ENCODE data around the gene RABEPK. TPM values are rescaled to one million over a fixed set of nuclear protein-coding genes. Genes with fewer than 3 reads are reported as not detected.
"Not testable (repeated sequence)": the region's sequence is repeated elsewhere in the genome, so short reads cannot be mapped to it uniquely, and the experiment has no call there.

Gene RABEPK
- total RNA-seq, 4 donors from 2014 or later, result 10.9 to 16.5 (median 13.4) TPM

DNA sequence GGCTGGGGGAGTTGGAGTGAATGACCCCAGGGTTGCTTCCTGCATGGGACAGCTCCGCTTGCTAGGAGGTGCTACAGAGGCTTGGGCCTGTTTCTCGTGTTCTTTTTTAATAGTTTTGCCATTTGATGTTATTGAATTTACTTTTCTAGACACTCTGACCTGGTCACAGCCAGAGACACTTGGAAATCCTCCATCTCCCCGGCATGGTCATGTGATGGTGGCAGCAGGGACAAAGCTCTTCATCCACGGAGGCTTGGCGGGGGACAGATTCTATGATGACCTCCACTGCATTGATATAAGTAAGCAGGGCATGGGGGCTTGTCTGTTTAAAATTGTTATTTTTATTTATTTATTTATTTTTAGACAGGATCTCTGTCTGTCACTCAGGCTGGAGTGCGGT, 27.4 kb downstream of the RABEPK start:
- Histone ChIP-seq H3K36me3 (peaks cover 0 to 81% of the 10 kb centered on the region in 2 donors), H3K27me3 (no peaks in the 10 kb centered on the region), H3K4me3 (no peak overlapping the region), H3K4me1 (no peaks in the 10 kb centered on the region), H3K27ac (no peak overlapping the region), H3K9me3 (no peaks in the 10 kb centered on the region)
- no peak for TF ChIP-seq POLR2AphosphoS5 (IDR thresholded peaks at IDR 0.05)
- no peak for TF ChIP-seq CTCF (IDR thresholded peaks at IDR 0.05)
- no peak for TF ChIP-seq POLR2A (IDR thresholded peaks at IDR 0.05)
- no peak for TF ChIP-seq EP300 (IDR thresholded peaks at IDR 0.05)
- WGBS, 2 donors (ENCODE audit: low coverage in 1 of 2), result 90 to 96% methylated on average over 4 to 6 of the region's 6 CpGs
- no peak for ATAC-seq

GRCh38 chr9:125233678-125234077, 33.3 kb downstream of the RABEPK start:
- peak; percentile 52 for TF ChIP-seq POLR2AphosphoS5 (IDR thresholded peaks at IDR 0.05)
- no peak for TF ChIP-seq POLR2A (IDR thresholded peaks at IDR 0.05)
- Histone ChIP-seq H3K27ac (peak overlapping the region in 1 of 4 donors; percentile 24), H3K4me3 (no peak overlapping the region), H3K9me3 (no peaks in the 10 kb centered on the region), H3K36me3 (peaks cover 0 to 93% of the 10 kb centered on the region in 2 donors), H3K4me1 (peaks cover 2 to 41% (median 24%) of the 10 kb centered on the region in 3 donors), H3K27me3 (no peaks in the 10 kb centered on the region)
- WGBS, 2 donors (ENCODE audit: low coverage in 1 of 2), result 0 to 19% methylated on average over 1 to 3 of the region's 3 CpGs
- no peak for ATAC-seq

DNA sequence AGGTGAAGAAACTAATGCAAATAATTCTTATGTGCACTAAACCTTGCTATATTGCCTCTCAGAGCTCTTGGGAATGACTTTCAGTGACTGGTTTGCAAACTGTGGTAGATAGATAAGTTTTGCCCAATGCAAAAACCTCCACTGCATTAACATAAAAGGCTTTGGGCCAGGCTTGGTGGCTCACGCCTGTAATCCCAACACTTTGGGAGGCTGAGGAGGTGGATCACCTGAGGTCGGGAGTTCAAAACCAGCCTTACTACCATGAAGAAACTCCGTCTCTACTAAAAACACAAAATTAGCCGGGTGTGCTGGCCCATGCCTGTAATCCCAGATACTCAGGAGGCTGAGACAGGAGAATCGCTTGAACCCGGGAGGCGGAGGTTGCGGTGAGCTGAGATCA, 33.8 kb downstream of the RABEPK start:
- not testable (repeated sequence) for H3K27ac ChIP-seq, H3K9me3 ChIP-seq, H3K27me3 ChIP-seq, H3K4me3 ChIP-seq, ATAC-seq
- peaks cover 2 to 45% (median 28%) of the 10 kb centered on the region in 3 donors for H3K4me1 ChIP-seq
- 87 to 97% methylated on average over 6 of the region's 8 CpGs for WGBS, 2 donors (ENCODE audit: low coverage in 1 of 2)
- peaks cover 0 to 93% of the 10 kb centered on the region in 2 donors for H3K36me3 ChIP-seq

DNA sequence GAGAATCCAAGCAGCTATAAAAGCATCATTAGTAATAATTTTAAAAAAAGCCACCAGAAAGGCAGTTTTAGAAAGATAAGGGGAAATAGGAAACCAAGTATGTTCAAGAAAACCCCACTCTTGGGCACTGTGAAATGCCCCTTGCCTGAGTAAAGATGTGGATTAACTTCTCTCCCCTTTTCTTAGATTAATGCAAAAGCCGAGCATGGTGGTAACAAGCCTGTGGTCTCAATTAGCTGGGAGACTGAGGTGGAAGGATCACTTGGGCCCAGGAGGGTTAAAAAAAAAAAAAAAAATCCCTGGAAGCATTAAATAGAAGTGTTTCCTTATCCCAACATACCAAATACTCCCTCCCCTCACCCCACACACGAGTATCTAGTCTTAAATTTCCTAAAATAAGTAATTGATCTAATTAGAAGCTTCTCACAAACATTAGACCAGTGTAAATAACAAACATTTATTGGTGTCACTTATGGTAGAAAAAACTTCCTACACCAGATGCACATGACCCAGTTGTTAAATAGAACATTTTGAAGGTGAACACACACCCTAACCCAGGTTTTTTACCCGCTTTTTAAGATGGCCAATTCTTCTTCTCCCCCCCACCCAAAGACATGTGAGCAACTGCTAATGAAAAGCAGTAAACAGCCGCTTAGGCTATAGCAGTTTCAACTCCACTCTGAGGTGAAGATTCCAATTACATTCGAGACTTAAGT, 35.6 kb downstream of the RABEPK start:
- 45 to 46% methylated on average over 4 to 5 of the region's 5 CpGs for WGBS, 2 donors (ENCODE audit: low coverage in 1 of 2)
- H3K27ac ChIP-seq, result peak overlapping the region in 1 of 4 donors; percentile 19
- no peak overlapping the region for H3K4me3 ChIP-seq

DNA sequence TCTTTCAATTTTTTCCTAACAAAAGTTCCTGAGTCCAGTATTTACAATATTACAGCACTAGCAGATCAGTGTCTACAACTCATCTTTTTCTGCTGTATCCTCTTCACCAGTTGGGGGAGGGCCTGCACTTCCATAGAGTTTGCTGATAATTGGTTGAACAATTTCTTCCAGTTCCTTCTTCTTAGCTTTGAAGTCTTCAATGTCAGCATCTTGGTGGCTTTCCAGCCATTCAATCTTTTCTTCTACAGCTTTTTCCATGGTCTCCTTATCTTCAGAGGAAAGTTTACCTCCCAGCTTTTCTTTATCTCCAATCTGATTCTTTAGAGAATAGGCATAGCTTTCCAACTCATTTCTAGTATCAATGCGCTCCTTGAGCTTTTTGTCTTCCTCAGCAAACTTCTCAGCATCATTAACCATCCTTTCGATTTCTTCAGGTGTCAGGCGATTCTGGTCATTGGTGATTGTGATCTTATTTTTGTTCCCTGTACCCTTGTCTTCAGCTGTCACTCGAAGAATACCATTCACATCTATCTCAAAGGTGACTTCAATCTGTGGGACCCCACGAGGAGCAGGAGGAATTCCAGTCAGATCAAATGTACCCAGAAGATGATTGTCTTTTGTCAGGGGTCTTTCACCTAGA, 36.3 kb downstream of the RABEPK start:
- not testable (repeated sequence) for H3K4me3 ChIP-seq, H3K9me3 ChIP-seq, ATAC-seq, H3K27me3 ChIP-seq
- Histone ChIP-seq H3K27ac (peak overlapping the region in 1 of 4 donors; percentile 19), H3K36me3 (peaks cover 0 to 75% of the 10 kb centered on the region in 2 donors), H3K4me1 (peaks cover 2 to 58% (median 33%) of the 10 kb centered on the region in 3 donors)
- WGBS, 2 donors (ENCODE audit: low coverage in 1 of 2), result 70 to 83% methylated on average over 4 to 5 of the region's 5 CpGs

More for the DNA sequence above, 35.6 kb downstream of the RABEPK start:
- TF ChIP-seq EP300 (IDR thresholded peaks at IDR 0.05) (no peak), POLR2A (IDR thresholded peaks at IDR 0.05) (no peak), CTCF (IDR thresholded peaks at IDR 0.05) (no peak), POLR2AphosphoS5 (IDR thresholded peaks at IDR 0.05) (no peak)
- H3K36me3 ChIP-seq, result peaks cover 0 to 82% of the 10 kb centered on the region in 2 donors
- no peaks in the 10 kb centered on the region for H3K9me3 ChIP-seq
- no peak for ATAC-seq
- H3K4me1 ChIP-seq, result peaks cover 2 to 58% (median 33%) of the 10 kb centered on the region in 3 donors
- no peaks in the 10 kb centered on the region for H3K27me3 ChIP-seq

GRCh38 chr9:125238127-125238914, 38.0 kb downstream of the RABEPK start:
- H3K36me3 ChIP-seq, result peaks cover 0 to 62% of the 10 kb centered on the region in 2 donors
- no peaks in the 10 kb centered on the region for H3K9me3 ChIP-seq
- no peaks in the 10 kb centered on the region for H3K27me3 ChIP-seq
- no peak for ATAC-seq
- peak overlapping the region in 1 of 4 donors; percentile 6 for H3K27ac ChIP-seq
- H3K4me1 ChIP-seq, result peaks cover 2 to 66% (median 33%) of the 10 kb centered on the region in 3 donors
- 81 to 87% methylated on average over 6 to 7 of the region's 7 CpGs for whole genome bisulfite sequencing, 2 donors (ENCODE audit: low coverage in 1 of 2)
- peak overlapping the region in 1 of 2 donors; percentile 91 for H3K4me3 ChIP-seq
- TF ChIP-seq EP300 (IDR thresholded peaks at IDR 0.05), result no peak

Data from gastroesophageal sphincter (tissue), 4 donors.